NCI-H1105 (cell line): ENCODE data around the gene PLAAT1.
A peak's percentile ranks its signal among the peaks of the same experiment; 100 is the strongest.

Source experiments
- DNase-seq: peaks from one replicate; lab custom pipeline; 2025; lab: John Stamatoyannopoulos, UW

PLAAT1 gene

GRCh38 chr3:193240850-193241706 is at the start of gene PLAAT1:
PLAAT1 (plus strand) TSS chr3:193241222; CDS start chr3:193255651, 14,429 bp downstream.
- peak; percentile 90 for DNase-seq

GRCh38 chr3:193194371-193194770 is 46.7 kb upstream of the PLAAT1 start:
- DNase-seq: no peak

- no peak for DNase-seq
Observed at GRCh38 chr3:193196746-193197145, 44.3 kb upstream of the PLAAT1 start.

- peak; percentile 25 for DNase-seq
Observed at GRCh38 chr3:193207290-193208273, 33.4 kb upstream of the PLAAT1 start.

- peak; percentile 12 for DNase-seq
Observed at GRCh38 chr3:193210618-193211017, 30.4 kb upstream of the PLAAT1 start.

- no peak for DNase-seq
Observed at GRCh38 chr3:193211173-193211572, 29.8 kb upstream of the PLAAT1 start.

GRCh38 chr3:193211984-193212383 is 29.0 kb upstream of the PLAAT1 start:
- no peak for DNase-seq

GRCh38 chr3:193212844-193213243 is 28.2 kb upstream of the PLAAT1 start:
- no peak for DNase-seq

- DNase-seq: no peak
Observed at GRCh38 chr3:193214445-193214844, 26.6 kb upstream of the PLAAT1 start.

GRCh38 chr3:193225302-193226125 is 15.5 kb upstream of the PLAAT1 start:
- DNase-seq: no peak

GRCh38 chr3:193228206-193228605 is 12.8 kb upstream of the PLAAT1 start:
- DNase-seq: no peak

GRCh38 chr3:193229851-193230420 is 11.1 kb upstream of the PLAAT1 start:
- DNase-seq: no peak

- no peak for DNase-seq
Observed at GRCh38 chr3:193230610-193231009, 10.4 kb upstream of the PLAAT1 start.

GRCh38 chr3:193231201-193231600 is 9.8 kb upstream of the PLAAT1 start:
- no peak for DNase-seq

- DNase-seq: no peak
Observed at GRCh38 chr3:193236599-193236998, 4.4 kb upstream of the PLAAT1 start.

GRCh38 chr3:193237030-193237429 is 4.0 kb upstream of the PLAAT1 start:
- DNase-seq: no peak

GRCh38 chr3:193240436-193240849 is 579 bp upstream of the PLAAT1 start:
- no peak for DNase-seq

GRCh38 chr3:193241716-193242115 is 694 bp downstream of the PLAAT1 start:
- no peak for DNase-seq

- DNase-seq: no peak
Observed at GRCh38 chr3:193243571-193243970, 2.5 kb downstream of the PLAAT1 start.

- no peak for DNase-seq
Observed at GRCh38 chr3:193248848-193249468, 7.9 kb downstream of the PLAAT1 start.

GRCh38 chr3:193250492-193250891 is 9.5 kb downstream of the PLAAT1 start:
- no peak for DNase-seq
